Hepatocyte (in vitro differentiated cells): ENCODE data around the gene TLN1.

Experiments used
- EZH2 ChIP-seq: fragments of 200-600 bp; sonication (generic); IDR thresholded peaks from 2 replicates; pipeline ENCODE4 v1.6.1; 2016; ENCODE audit warnings: antibody characterized with exemption, mild to moderate bottlenecking, borderline replicate concordance
- TF ChIP-seq, protein P1 (sequence below): fragments of 200-600 bp; sonication (generic); IDR thresholded peaks from 2 replicates; pipeline ENCODE4 v1.5.1; 2016; ENCODE audit warnings: antibody characterized with exemption, mild to moderate bottlenecking; ENCODE audit not compliant: poor library complexity

DNA sequence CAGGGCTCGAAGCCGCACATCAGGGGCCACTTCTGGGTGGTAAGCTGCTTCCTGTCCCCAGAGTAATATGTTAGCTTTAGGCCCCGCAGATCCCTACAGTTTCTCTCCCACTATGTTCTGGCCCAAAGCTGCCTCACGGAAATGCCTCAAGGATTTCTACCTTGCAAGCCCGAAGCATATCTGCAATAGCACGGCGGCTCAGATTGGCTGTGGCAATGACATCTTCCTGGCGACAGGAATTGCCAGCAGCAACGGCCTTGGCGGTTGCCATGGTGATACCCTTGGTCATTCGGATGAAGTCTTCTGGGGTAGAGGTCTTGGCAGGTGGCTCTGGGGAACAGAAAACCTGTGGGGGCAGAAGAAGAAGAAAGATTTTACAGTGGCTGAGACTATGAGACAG, 32.0 kb downstream of the TLN1 start:
- TF ChIP-seq EZH2 = no peak
- TF ChIP-seq, protein P1, sequence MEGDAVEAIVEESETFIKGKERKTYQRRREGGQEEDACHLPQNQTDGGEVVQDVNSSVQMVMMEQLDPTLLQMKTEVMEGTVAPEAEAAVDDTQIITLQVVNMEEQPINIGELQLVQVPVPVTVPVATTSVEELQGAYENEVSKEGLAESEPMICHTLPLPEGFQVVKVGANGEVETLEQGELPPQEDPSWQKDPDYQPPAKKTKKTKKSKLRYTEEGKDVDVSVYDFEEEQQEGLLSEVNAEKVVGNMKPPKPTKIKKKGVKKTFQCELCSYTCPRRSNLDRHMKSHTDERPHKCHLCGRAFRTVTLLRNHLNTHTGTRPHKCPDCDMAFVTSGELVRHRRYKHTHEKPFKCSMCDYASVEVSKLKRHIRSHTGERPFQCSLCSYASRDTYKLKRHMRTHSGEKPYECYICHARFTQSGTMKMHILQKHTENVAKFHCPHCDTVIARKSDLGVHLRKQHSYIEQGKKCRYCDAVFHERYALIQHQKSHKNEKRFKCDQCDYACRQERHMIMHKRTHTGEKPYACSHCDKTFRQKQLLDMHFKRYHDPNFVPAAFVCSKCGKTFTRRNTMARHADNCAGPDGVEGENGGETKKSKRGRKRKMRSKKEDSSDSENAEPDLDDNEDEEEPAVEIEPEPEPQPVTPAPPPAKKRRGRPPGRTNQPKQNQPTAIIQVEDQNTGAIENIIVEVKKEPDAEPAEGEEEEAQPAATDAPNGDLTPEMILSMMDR = no peak
